Astrocyte of the spinal cord (primary cell): Measurements from ENCODE around the gene PLXNC1.

ENCODE experiments used
- DNase-seq: peaks from one replicate; pipeline ENCODE4 v3.0.0; 2011; ENCODE audit warnings: low read depth, low spot score
- H3K4me3 ChIP-seq: 2 replicates; pipeline ENCODE4 v1.5.1; 2011; ENCODE audit warnings: low read depth, mild to moderate bottlenecking, low read length, moderate library complexity
- in situ Hi-C: cut with HindIII; loops from 2 replicates; pipeline ENCODE4 v1.10.0; 2017; ENCODE audit warnings: low sequenced_read_pairs
- TF ChIP-seq, protein P1 (sequence below): IDR thresholded peaks from 2 replicates; pipeline ENCODE4 v1.5.1; 2012; ENCODE audit warnings: low read depth, mild to moderate bottlenecking, low read length, inconsistent platforms

Gene PLXNC1

DNA sequence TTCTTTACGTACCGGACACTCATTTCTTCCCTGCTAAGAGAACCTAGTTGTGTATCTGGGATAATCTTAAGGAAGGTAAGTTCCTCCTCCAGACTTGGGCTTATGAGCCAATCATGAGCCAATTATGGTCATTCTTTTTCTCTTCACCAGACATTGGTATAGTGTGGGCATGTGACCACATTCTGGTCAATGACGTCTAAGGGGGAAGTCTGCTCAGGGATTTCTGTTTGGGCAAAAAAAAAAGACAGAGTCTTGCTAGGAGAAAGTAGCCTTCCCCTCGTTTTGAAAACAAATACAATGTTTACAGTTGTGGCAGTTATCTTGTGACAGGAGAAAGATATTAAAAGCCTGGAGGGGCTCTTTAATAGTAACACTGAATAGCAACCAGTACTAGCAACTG is 20.1 kb upstream of the PLXNC1 start:
- in situ Hi-C loops: no loop called here
- no peak for DNase-seq

DNA sequence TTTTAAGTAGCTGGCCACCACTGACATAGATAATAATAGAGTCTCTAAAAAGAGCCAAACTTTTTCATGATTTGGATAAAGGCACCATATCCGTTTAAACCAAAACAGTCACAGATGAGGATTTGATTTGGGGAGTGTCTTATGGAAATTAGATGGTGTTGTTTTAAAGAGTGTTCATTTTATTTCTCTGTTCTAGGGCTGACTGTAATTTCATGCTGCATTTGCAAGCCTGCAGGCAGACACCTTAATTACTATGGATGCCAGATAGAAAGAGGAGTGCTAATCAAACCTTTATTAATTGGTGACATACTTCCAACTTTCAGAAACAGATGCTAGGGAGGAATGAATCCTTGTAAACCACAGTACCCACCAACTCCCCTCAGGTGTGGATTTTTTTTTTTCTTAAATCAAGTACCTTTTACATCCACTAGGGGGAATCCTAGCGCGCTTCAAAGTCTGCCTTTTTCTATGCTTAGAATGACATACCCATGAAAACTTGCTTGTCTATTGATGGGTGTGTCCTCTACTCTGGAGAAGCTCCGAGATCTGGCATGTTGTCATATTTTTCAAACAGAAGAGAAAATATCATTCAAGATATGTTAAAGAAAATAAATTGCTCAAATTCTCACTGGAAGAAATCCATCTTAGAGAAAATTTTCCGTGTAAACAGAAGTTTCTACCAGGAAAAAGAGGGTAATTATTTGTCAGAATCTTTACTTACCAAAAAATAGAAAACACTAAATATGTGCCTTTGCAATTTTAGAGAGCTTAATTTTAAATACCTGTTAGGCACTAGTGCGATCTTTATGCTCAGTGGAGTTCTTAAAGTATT is 14.2 kb upstream of the PLXNC1 start:
- in situ Hi-C loops: no loop called here
- DNase-seq: peak; percentile 60
- no peak overlapping the region for H3K4me3 ChIP-seq
- TF ChIP-seq, protein P1, sequence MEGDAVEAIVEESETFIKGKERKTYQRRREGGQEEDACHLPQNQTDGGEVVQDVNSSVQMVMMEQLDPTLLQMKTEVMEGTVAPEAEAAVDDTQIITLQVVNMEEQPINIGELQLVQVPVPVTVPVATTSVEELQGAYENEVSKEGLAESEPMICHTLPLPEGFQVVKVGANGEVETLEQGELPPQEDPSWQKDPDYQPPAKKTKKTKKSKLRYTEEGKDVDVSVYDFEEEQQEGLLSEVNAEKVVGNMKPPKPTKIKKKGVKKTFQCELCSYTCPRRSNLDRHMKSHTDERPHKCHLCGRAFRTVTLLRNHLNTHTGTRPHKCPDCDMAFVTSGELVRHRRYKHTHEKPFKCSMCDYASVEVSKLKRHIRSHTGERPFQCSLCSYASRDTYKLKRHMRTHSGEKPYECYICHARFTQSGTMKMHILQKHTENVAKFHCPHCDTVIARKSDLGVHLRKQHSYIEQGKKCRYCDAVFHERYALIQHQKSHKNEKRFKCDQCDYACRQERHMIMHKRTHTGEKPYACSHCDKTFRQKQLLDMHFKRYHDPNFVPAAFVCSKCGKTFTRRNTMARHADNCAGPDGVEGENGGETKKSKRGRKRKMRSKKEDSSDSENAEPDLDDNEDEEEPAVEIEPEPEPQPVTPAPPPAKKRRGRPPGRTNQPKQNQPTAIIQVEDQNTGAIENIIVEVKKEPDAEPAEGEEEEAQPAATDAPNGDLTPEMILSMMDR: peak; percentile 67

More for the DNA sequence above, 20.1 kb upstream of the PLXNC1 start:
- TF ChIP-seq, protein P1: no peak
- H3K4me3 ChIP-seq: no peak overlapping the region

DNA sequence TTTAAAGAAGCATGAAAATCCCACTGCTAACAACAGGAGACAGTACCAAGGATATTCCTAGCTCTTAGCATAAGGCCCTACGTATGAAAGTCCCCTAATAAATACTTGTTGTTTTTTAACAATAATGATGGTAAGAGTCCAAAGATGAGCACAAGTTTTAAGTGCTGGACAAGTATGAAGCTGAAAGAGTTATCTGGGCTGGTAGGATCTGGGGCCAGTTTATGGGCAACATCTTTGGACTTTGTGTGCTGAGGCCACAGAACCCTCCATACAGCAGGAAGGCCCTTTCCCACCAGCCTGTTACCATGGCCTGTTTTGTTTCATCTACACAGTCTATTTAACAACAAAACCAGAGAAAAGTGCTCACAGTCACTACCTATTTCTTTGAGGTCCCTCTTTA is 12.5 kb upstream of the PLXNC1 start:
- H3K4me3 ChIP-seq: no peak overlapping the region
- DNase-seq: no peak
- in situ Hi-C loops: no loop called here
- TF ChIP-seq, protein P1: no peak

DNA sequence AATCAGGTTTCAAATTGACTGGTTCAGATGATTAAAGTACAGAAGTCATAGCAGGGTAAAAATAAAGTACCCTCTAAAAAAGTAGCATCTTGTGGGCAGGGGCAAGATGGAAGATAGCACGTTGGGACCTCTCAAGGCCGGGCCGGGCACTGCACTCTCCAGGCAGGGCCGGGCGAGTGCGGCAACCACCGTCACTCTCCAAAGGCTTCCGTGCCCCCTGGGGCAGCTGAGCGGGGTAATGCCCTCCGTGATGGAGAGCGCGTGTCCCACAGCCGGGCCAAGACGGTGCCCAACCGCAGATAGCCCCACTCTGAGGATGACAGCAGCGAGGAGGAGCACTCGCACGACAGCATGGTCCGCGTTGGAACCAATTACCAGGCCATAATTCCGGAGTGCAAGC is 8.6 kb upstream of the PLXNC1 start:
- H3K4me3 ChIP-seq: no peak overlapping the region
- DNase-seq: no peak
- in situ Hi-C loops: no loop called here
- TF ChIP-seq, protein P1: no peak

DNA sequence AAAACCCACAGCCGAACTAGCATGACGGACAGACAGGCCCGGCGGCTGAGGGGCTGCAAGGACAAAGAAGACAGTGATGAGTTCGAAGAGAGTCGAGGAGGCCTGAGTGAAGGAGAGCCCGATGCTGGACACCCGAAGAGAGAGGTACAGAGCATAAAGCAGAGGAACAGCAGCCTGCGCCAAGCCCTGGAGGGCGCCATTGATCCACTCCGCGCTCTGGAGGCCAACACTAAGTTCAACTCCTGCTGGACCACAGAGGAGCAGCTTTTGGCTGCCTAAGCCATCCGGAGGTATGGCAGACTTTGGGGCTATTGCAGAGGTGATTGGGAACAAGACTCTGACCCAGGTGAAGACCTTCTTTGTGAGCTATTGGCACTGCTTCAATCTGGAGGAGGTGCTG is 7.8 kb upstream of the PLXNC1 start:
- no peak overlapping the region for H3K4me3 ChIP-seq
- in situ Hi-C loops: no loop called here
- TF ChIP-seq, protein P1: peak; percentile 39
- DNase-seq: no peak

DNA sequence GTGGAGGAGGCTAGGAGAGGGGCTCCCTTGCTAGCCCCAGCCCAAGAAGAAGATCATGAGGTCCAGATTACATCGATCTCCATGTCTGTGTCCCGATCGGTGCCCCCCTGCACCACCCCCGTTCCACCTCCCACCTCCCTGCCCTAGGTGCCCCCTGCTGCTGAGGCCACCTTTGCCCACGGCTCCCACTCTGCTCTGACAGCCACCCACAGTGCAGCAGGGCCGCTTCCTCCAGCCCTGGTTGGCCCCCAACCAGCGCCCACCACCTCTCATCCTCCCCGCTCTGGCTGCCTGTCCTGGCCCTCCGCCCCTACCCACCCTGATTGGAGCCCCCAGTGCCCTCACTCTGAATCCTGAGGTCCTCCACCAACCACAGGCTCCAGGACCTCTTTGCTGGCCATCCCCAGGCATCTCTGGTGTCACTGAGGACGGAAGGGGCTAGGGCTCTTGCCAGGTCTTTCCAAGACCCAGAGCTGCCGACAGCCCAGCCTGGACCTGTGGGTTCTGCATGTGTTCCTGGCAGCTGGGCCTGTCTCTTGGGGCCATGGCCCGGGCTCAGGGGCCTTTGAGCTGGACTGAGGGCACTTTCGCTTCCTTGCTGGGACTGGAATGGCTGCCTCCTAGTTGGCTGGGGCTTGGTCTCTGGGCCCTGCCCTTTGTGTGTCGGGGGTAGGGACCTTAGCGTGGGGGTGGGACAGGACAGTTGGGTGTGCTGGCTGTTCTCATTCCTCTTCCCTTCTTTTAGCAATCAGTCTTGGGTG is 7.2 kb upstream of the PLXNC1 start:
- H3K4me3 ChIP-seq: no peak overlapping the region
- in situ Hi-C loops: no loop called here
- no peak for DNase-seq
- TF ChIP-seq, protein P1: no peak
